DMS 273 (cell line): ENCODE results near the gene MAPK11.
A peak's percentile ranks its signal among the peaks of the same experiment; 100 is the strongest.

Experiments used
- DNase-seq: peaks from one replicate; lab custom pipeline; 2025; ENCODE audit not compliant: unreplicated experiment; lab: John Stamatoyannopoulos, UW

MAPK11 gene

DNA sequence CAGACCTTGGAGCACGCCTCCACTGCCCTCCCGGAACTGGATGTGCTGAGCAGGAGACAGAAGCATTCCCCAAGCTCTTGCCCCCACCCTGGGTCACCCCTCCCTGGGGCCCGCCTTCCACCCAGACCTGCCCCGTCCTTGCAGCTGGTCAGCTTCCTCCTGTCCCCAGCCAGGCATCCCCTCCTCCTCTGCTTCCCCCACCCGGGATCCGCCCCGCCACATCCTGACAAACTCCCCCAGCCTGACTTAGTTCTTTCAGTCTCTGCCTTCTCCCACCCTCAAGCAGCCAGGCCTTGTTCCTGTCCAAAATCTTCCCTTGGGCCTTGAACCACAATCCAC, 38.4 kb upstream of the MAPK11 start:
- DNase-seq, result peak; percentile 32

GRCh38 chr22:50307890-50308596, 37.9 kb upstream of the MAPK11 start:
- no peak for DNase-seq

DNA sequence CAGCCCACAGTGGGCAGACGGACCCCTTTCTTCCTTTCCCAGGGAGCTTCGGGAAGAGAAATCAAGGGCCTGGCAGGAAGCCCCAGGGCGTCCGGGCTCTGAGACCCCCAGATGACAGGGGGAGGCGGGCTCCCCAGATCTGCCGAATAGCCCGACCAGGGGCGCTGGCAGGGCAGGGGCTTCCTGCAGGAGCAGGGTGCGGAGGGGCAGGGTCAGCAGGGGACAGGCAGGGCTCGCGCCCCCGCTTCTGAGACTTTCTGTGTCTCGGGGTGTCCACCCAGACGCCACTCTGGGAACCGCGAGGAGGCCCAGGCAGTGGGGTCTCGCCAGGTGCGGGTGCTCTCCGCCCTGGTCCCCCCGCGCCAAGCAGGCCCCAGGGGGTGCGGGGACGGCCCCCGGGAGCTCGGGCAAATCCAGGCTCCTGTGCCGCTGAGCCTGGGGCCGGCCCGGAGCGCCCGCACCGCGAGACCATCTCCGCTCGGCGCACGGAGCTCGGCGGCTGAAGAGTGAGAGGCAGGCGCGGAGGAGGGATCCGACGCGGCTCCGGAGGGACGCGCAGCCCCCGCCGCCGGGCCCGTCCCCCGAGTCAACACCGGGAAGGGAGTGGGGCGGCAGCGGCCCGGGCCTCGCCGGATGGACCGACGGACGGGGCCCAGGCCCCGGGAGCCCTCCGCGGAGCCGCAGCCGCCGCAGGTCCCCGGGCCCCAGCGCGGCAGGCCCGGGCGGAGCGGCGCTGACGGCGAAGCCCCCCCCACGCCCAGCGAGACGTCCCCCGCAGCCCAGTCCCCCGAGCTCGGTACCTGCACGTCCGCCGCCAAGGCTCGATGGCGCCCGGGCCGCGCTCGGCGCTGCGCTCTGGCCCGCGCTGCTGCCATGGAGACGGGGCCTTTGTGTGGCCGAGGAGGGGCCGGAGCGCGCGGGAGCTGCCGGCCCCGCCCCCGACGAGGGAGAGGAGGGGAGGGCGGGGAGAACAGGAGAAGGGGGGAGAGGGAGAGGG, 36.9 kb upstream of the MAPK11 start, which contains the start of gene PLXNB2:
Gene PLXNB2, minus strand, starts transcription at position 894 of the 997 bp plus-strand sequence. CDS start 17,062 bp downstream, outside the sequence.
- DNase-seq, result peak; percentile 90

- DNase-seq, result peak; percentile 95
Observed at GRCh38 chr22:50305923-50306566, 35.9 kb upstream of the MAPK11 start.

- peak; percentile 67 for DNase-seq
Observed at GRCh38 chr22:50305393-50305922, 35.3 kb upstream of the MAPK11 start.

- peak; percentile 95 for DNase-seq
Observed at GRCh38 chr22:50304528-50305392, 34.6 kb upstream of the MAPK11 start.

DNA sequence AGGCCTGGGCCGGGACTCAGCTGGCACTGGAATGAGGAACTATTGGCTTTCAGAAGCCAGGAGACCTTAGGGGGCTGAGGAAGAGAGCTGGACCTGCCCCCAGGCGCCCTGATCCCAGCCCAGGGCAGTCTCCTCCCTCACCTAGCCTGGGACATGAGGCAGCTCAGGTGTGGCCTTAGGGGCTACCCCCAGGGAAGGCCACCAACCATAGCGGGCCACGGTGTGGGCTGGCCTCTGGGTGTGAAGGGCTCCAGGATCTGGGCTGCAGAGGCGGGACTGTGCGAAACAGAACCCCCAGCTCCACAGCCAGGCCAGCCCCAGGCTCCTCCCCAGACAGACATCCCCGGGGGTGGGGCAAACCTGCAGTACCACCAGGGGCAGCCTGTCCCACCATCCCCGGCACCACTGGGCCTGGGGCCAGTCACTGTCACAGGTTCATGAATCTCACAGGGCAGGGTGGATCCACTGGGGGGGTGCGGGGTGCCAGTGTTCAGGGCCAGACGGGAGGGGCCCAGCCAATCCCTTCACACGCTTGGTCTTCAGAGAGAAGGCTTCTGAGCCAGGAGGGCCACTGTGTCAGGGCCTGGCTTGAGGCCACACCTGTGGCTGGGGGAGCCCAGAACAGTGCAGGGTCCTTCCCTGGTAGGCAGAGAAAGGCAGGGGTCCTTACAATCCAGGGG, 33.8 kb upstream of the MAPK11 start:
- DNase-seq, result peak; percentile 30

DNA sequence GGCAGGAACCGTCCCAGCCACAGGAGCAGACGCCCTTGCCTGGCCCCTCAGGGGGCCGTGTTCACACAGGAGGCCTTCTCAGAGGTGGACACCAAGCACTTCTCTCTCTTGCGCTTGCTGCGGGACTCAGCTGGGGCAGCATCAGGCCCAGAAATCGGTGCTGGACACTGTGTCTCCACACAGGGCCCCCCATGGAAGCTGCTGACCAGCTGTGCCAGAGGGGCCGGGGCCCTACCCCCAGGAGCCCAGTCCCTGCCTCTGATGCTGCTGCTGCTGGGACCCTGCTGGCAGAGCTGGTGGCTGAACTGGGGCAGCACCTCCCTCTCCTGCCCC, 33.3 kb upstream of the MAPK11 start:
- DNase-seq, result no peak

GRCh38 chr22:50302564-50302963, 32.4 kb upstream of the MAPK11 start:
- peak; percentile 58 for DNase-seq

- no peak for DNase-seq
Observed at GRCh38 chr22:50302041-50302541, 31.9 kb upstream of the MAPK11 start.

DNA sequence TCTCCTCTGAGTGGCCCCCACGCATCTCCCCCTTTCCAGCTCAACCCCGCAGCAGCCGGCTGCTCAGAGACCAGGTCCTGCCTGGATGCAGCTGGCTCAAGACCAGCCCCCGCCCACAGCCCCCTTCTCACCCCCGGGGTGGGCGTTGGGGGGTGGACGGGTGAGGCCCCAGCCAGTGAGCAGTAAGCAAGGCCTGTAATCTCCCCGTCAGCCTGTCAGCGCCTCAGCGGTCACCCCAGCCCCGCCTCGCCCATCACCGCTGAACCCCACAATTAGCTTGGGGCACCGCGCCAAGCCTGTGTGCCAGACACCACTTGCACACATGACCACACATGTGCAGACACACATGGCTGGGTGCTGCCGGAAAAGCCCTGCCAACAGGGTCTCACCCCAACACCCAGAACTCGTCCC, 31.4 kb upstream of the MAPK11 start:
- DNase-seq, result no peak

DNA sequence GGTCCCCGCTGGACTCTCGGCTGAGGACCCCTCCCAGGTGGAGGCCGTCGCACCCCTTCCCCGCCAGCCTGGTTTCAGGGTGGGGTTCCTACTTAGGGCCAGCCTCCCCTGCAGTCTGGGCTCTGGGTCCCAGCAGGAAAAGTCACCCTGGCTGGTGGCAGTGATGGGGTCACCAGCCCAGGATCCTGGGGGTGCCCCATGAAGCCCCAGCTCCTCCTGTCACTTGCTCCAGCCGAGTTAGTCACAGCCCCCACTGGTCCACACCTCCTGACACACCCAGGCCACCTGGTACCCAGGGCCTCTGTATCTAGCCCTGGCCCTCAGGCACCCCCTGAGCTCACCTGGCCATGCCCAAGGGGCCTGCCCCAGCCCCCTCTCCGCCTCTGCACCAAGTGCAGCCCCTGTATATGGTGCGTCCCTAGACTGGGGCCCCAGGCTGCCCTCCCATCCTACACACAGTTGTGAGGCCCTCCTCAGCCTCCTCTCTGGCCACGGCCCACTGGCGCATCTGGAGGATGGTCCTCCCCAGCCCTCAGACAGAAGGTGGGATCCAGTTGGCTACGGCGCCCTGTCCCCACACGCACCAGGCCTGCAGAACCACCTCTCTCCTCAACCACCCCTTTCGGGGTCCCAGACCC, 30.6 kb upstream of the MAPK11 start:
- DNase-seq, result no peak

DNA sequence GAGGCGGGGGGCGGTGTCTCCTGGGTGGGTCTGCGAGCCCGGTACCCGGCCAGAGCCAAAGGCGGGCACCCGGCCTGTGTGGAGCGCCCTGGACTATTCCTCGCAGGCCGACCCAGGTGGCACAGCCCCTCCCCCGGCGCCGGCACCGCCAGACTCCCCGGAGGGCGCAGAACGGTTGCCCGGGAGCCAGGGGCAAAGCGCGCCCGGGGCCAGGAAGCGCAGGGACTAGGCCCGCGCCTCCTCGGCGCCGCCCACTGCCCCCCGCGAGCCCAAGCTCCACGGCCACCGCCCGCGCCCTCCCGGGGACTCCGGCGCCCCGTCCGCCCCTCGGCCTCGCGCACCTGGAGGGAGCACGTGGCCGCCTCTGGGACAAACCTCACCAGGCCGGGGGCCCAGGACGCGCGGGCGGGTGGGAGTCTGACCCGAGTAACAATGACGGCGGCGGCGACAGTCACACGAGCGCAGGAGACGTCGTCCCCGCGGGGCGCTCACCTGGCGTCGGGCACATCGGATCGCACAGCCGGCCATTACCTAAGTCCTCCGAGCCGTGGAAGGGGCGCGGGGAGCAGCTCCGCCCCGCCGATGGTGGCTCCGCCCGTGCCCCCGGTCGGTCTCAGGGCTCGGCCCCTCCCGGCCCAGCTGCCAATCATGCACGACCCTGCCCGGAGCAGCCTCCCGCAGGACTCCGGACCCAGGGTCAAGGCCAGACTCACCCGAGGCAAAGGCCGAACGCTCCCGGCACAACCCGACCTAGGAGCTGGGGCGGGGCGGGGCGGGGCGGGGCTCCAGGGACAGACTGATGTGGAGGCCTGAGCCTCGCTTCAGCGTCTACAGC, 29.8 kb upstream of the MAPK11 start:
- DNase-seq, result no peak

GRCh38 chr22:50298937-50299784, 29.0 kb upstream of the MAPK11 start:
- DNase-seq, result no peak

DNA sequence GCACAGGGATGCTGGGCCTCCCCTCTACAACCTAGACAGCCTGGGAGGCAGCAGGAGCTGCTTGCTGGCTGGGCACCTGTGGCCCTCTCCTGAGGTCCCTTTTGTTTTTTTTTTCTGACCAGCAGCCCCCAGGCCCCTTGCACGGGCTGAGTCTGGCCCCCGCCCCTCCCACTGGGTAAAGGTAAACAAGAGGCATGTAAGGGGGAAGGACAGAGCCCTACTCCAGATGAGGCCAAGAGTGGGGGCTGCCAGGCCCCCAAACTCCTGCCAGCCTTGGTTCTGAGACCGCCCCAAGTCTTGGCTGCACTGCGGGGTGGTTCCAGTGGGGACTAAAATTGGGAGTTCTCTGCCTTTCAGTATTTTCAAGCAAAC, 28.1 kb upstream of the MAPK11 start:
- DNase-seq, result no peak

DNA sequence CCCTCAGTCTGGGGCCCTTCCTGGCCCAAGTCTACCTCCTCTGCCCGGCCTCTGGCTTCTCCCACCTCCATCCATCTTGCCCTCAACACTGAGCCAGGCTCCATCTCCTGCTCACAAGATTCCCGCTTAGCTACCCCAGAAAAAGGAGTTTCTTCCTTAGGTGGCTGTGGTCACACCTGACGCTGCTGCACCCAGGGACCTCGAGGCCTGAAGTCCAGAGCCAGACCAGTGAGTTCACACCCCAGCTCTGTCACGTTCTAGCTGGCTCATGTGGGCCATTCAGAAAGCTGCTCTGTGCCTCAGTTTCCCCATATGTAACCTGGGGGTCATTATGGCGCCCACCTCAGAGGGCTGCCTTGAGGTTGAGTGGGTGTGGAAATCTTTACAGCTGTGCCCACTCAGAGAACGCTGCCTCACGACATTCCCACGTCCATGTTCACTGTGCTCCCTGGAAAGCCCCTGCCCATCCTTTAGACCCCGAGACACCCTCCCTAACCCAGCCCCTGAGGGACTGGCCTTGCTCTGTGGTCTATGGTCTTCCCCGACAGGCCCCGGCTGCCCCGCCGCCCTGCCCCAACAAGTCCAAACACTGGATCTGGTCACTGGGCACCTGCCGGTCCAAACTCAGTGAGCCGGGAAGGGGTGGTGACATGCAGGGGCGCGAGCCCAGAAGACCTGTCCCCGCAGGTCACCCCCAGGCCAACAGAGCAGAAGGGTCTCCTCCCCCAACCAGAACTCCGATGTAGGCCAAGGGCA, 27.5 kb upstream of the MAPK11 start:
- DNase-seq, result no peak
